Esophagus (tissue), 2 donors: ENCODE measurements around the gene HBE1. TPM values are rescaled to one million over a fixed set of nuclear protein-coding genes. Genes with fewer than 3 reads are reported as not detected.

ENCODE experiments used
- H3K27ac ChIP-seq, 2 donors: one replicate each; pipeline ENCODE4 v1.5.1; 2013; ENCODE audit warnings: low read depth in 2 of 2, mild to moderate bottlenecking in 2 of 2, inconsistent platforms in 1 of 2, low read length in 1 of 2, moderate library complexity in 1 of 2
- H3K27me3 ChIP-seq, 2 donors: one replicate each; pipeline ENCODE4 v1.6.1; 2013; ENCODE audit warnings: low read length in 2 of 2, control low read depth in 1 of 2, mild to moderate bottlenecking in 1 of 2; ENCODE audit not compliant: insufficient read depth in 2 of 2, control insufficient read depth in 1 of 2
- H3K36me3 ChIP-seq, 2 donors: one replicate each; pipeline ENCODE4 v1.6.1; 2013; ENCODE audit warnings: low read length in 1 of 2; ENCODE audit not compliant: control insufficient read depth in 2 of 2, insufficient read depth in 2 of 2
- H3K4me1 ChIP-seq, 2 donors: one replicate each; pipeline ENCODE4 v1.6.1; 2013; ENCODE audit warnings: low read length in 1 of 2; ENCODE audit not compliant: control insufficient read depth in 2 of 2, insufficient read depth in 2 of 2
- H3K4me3 ChIP-seq, 2 donors: one replicate each; pipeline ENCODE4 v1.5.1; 2013; ENCODE audit warnings: low read length in 2 of 2, mild to moderate bottlenecking in 2 of 2, low read depth in 1 of 2, moderate library complexity in 1 of 2
- H3K9me3 ChIP-seq, 2 donors: one replicate each; pipeline ENCODE4 v1.6.1; 2013; ENCODE audit warnings: mild to moderate bottlenecking in 2 of 2, low read depth in 1 of 2, low read length in 1 of 2, moderate library complexity in 1 of 2; ENCODE audit not compliant: control insufficient read depth in 2 of 2, insufficient read depth in 1 of 2
- WGBS, 2 donors: extraction: QIAGEN DNeasy Blood & Tissue Kit; methylation state at CpG; one replicate each; pipeline ENCODE4 v1.1.7; 2013; 5-methylcytosine and 5-hydroxymethylcytosine counted together
- polyA plus RNA-seq, 2 donors: library from polyadenylated mRNA; stranded (reverse); fragments of 200-250 nt; gene quantifications; one replicate each; pipeline ENCODE4 v1.2.3, GENCODE V29; 2013
- donor health status: healthy with polysubstance abuse.
- donor health status: Bipolar disorder and iron deficiency.

The HBE1 gene
- polyA plus RNA-seq, 2 donors = not detected

DNA sequence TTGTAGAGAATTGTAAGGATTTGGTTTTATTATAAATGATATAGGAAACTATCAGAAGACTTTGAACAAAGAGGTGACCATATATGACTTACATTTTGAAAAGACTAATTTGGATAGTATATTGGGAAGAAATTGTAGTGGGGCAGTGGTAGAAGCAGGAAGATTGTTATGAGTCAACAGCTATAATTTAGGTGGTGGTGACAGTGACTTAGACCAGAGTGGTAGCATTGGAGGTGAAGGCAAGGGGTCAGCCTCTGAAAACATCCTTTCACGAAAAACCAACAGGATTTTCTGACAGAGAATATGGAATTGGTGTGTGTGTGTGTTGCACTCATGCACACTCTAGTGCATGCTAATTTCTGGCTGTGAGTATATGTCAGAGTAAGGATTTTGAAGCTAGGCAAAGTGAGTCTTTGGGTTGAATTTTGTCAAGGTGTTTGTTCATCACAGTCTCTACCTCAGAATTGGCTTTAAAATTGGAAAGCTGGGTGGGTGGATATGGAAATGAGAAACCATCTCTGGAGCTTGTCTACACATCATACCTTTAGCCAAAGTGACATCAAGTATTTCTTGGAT is 8.2 kb upstream of the HBE1 start:
- 59 to 75% methylated on average over 1 of the region's 1 CpG for WGBS, 2 donors
- Histone ChIP-seq H3K27ac (no peak overlapping the region), H3K9me3 (no peaks in the 10 kb centered on the region), H3K27me3 (no peaks in the 10 kb centered on the region), H3K4me1 (peaks cover 0 to 3% of the 10 kb centered on the region in 2 donors), H3K36me3 (no peaks in the 10 kb centered on the region), H3K4me3 (no peak overlapping the region)

DNA sequence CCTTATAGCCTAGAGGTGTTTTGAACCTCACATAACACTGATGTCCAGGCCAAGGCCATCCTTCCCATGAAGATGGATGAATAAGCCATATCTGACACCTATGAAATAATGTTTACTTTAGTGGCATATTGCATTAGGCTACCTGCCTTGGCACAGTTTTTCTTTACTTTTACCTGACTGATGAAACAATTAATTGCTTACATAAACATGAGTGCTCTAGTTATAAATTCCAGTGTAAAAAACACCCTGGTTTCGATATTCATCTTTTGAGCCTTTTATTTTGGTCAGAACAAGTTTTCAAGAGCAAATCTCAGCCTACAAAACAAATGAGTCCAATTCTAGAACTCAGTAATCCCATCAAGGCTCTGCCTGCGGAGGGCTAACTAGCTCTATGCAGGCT is 7.0 kb upstream of the HBE1 start:
- Histone ChIP-seq H3K9me3 (no peaks in the 10 kb centered on the region), H3K27ac (no peak overlapping the region), H3K4me1 (peaks cover 0 to 3% of the 10 kb centered on the region in 2 donors), H3K27me3 (no peaks in the 10 kb centered on the region), H3K4me3 (no peak overlapping the region), H3K36me3 (no peaks in the 10 kb centered on the region)
- WGBS, 2 donors = 62 to 72% methylated on average over 2 of the region's 2 CpGs

DNA sequence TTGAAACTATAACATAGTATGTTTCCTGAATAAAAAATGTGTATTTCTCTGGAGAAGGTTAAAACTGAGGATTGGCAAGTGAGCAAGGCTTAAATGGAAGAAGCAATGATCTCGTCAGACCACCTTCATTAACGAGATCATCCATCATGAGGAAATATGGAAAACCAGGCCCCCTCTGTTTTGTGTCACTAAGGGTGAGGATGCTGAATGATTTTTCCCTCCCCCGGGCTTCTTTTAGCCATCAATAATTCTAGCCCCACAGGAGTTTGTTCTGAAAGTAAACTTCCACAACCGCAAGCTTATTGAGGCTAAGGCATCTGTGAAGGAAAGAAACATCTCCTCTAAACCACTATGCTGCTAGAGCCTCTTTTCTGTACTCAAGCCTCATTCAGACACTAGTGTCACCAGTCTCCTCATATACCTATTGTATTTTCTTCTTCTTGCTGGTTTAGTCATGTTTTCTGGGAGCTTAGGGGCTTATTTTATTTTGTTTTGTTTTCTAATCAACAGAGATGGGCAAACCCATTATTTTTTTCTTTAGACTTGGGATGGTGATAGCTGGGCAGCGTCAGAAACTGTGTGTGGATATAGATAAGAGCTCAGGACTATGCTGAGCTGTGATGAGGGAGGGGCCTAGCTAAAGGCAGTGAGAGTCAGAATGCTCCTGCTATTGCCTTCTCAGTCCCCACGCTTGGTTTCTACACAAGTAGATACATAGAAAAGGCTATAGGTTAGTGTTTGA is 5.8 kb upstream of the HBE1 start:
- Histone ChIP-seq H3K4me3 (no peak overlapping the region), H3K4me1 (peaks cover 0 to under 1% of the 10 kb centered on the region in 2 donors), H3K27me3 (no peaks in the 10 kb centered on the region), H3K36me3 (no peaks in the 10 kb centered on the region), H3K9me3 (no peaks in the 10 kb centered on the region), H3K27ac (no peak overlapping the region)
- WGBS, 2 donors = 64 to 69% methylated on average over 6 of the region's 6 CpGs

DNA sequence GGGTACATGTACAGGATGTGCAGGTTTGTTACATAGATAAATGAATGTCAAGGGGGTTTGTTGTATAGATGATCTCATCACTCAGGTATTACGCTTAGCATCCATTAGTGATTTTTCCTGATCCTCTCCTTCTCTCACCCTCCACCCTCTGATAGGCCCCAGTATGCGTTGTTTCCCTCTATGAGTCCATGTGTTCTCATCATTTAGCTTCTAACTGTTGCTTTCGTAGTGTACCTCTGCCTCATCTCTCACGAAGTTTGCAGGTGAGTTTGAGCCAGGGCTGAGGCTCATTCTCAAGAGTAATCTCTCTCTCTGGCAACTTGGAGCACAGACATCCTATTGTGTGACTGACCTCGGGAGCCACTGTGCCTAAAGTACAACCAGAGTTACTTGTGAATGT is 4.7 kb upstream of the HBE1 start:
- H3K4me3 ChIP-seq = no peak overlapping the region

DNA sequence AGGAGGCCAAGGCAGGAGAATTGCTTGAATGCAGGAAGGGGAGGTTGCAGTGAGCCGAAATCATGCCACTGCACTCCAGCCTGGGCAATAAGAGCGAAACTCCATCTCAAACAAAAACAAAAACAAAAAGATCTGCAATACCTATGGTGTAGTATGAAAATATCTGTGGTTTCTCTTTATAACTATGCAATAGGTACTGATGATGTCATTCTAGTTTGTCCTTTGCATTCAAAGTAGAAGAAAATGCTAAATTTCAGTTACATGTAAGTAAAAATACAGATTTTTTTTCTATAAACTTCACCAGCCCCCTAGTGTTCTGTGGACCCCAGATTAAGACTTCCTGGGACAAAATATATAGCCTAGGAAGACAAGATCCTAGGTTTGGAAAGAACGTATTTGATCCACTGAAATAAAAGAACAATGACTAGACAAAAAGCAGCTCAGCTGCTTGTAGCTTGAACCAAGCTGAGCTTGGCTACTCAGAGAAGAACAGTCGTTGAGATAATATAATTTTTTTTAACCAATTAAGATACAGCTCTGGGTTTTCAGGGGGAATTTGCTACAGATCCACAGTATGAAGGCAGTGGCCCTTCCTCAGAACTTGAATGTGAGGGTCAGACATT is 2.8 kb upstream of the HBE1 start:
- H3K4me3 ChIP-seq = no peak overlapping the region
- no peaks in the 10 kb centered on the region for H3K4me1 ChIP-seq
- H3K9me3 ChIP-seq = peaks cover 0 to 2% of the 10 kb centered on the region in 2 donors
- no peak overlapping the region for H3K27ac ChIP-seq
- H3K27me3 ChIP-seq = no peaks in the 10 kb centered on the region
- 64 to 65% methylated on average over 4 of the region's 4 CpGs for WGBS, 2 donors
- no peaks in the 10 kb centered on the region for H3K36me3 ChIP-seq

More for the DNA sequence above, 4.7 kb upstream of the HBE1 start:
- WGBS, 2 donors = 73 to 79% methylated on average over 5 of the region's 5 CpGs
- Histone ChIP-seq H3K27me3 (no peaks in the 10 kb centered on the region), H3K27ac (no peak overlapping the region), H3K4me1 (no peaks in the 10 kb centered on the region), H3K9me3 (peaks cover 0 to 2% of the 10 kb centered on the region in 2 donors), H3K36me3 (no peaks in the 10 kb centered on the region)

DNA sequence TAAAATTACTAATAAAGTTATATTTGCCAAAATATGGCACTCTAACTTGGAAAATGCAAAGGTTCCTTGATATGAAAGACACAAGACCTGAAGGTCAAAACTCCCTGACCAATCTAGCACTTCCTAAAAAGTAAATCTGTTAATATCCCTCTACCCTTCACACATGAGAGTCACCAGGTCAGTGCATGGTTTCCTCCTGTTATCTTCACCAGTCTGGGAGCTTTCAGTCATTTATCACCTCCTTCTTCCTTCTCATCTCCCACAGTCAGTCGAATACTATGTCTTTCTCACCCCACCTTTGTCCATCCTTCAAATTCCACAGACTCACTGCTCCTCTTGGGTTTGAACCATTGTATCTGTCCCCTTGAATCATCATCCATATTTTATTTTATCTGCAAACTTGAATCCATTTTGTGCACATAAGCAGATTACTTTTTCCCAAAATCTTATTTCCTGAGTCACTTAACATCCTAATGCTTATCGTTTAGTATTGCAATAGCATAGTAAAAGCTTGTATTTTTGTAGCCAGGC is 2.6 kb downstream of the HBE1 start:
- H3K27me3 ChIP-seq = no peaks in the 10 kb centered on the region
- no peaks in the 10 kb centered on the region for H3K36me3 ChIP-seq
- WGBS, 2 donors = 78 to 81% methylated on average over 2 of the region's 2 CpGs
- no peaks in the 10 kb centered on the region for H3K4me1 ChIP-seq
- peaks cover 0 to 2% of the 10 kb centered on the region in 2 donors for H3K9me3 ChIP-seq
- no peak overlapping the region for H3K27ac ChIP-seq
- H3K4me3 ChIP-seq = no peak overlapping the region

DNA sequence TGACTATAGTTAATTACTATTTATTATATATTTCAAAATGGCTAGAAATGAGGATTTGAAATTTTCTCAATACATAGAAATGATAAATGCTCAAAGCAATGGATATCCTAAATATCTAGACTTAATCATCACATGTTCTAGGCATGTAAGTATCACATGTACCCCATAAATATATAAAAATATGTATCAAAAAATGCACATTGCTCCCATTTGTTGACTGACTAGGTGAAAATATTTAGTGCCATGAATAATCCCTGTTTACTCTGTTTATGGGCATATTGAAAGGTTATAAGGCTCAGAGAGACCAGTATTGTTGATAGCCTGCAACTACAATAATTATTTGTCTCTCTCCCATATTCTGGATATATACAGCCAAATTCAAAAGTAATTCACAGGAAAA is 3.1 kb downstream of the HBE1 start:
- Histone ChIP-seq H3K9me3 (peaks cover 0 to 2% of the 10 kb centered on the region in 2 donors), H3K36me3 (no peaks in the 10 kb centered on the region), H3K27ac (no peak overlapping the region), H3K4me3 (no peak overlapping the region), H3K27me3 (no peaks in the 10 kb centered on the region), H3K4me1 (no peaks in the 10 kb centered on the region)

DNA sequence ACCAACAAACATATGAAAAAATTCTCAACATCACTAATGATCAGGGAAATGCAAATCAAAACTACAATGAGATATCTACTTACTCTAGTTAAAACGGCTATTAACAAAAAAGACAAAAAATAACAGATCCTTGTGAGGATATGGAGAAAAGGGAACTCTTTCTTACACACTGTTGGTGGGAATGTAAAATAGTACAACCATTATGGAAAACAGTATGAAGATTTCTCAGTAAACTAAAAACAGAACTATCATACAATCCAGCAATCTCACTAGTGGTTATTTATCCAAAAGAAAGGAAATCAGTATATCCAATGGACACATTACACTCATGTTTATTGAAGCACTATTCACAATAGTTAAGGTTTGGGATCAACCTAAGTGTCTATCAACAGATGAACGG is 3.9 kb downstream of the HBE1 start:
- no peaks in the 10 kb centered on the region for H3K27me3 ChIP-seq
- H3K36me3 ChIP-seq = no peaks in the 10 kb centered on the region
- 42% methylated on average over 2 of the region's 2 CpGs for WGBS, 2 donors
- no peak overlapping the region for H3K4me3 ChIP-seq
- H3K4me1 ChIP-seq = no peaks in the 10 kb centered on the region
- peaks cover 0 to 2% of the 10 kb centered on the region in 2 donors for H3K9me3 ChIP-seq
- no peak overlapping the region for H3K27ac ChIP-seq

DNA sequence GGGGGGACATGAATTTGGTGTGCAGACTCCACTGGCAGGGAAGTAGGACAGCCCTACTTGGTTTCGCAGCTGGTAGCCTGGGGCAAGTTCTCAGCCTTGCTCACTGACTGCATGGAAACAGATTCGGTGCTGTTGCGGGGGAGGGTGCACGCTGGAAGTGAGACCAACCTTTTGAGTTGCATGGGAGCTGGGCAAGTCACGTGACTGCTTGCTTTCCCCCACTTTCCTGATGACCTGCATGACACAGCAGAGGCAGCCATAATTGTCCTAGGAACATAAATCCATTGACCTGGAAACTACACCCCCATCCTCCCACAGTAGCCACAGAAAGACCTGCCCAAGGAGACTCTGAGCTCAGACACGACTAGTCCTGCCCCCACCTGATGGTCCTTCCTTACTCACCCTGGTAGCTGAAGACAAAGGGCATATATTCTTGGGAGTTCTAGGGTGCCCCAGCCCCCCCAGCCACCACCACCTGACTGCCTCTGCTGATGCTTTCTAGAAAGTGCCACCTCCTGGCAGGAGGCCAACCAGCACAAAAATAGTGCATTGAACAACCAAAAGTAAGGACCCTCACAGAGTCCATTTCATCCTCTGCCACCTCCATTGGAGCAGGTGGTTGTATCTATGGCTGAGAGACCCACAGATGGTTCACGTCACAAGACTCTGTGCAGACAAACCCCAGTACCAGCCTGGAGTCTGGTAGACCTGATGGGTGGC is 11.0 kb downstream of the HBE1 start:
- Histone ChIP-seq H3K27ac (no peak overlapping the region), H3K4me3 (no peak overlapping the region), H3K4me1 (no peaks in the 10 kb centered on the region), H3K27me3 (no peaks in the 10 kb centered on the region), H3K36me3 (no peaks in the 10 kb centered on the region), H3K9me3 (peaks cover 2 to 3% of the 10 kb centered on the region in 2 donors)
- WGBS, 2 donors = 75 to 77% methylated on average over 7 of the region's 7 CpGs
